GM18507 (cell line): ENCODE measurements around the gene USH2A.
A peak's percentile ranks its signal among the peaks of the same experiment; 100 is the strongest.

ENCODE experiments used
- DNase-seq: peaks from one replicate; pipeline ENCODE4 v3.0.0; 2011; ENCODE audit warnings: low read depth; ENCODE audit not compliant: insufficient read length; ENCODE audit errors: extremely low spot score
- FAIRE-seq: peaks from 2 replicates; lab custom pipeline; 2011; peaks lifted over from hg19 to GRCh38; lab: Jason Lieb, UNC

USH2A gene

DNA sequence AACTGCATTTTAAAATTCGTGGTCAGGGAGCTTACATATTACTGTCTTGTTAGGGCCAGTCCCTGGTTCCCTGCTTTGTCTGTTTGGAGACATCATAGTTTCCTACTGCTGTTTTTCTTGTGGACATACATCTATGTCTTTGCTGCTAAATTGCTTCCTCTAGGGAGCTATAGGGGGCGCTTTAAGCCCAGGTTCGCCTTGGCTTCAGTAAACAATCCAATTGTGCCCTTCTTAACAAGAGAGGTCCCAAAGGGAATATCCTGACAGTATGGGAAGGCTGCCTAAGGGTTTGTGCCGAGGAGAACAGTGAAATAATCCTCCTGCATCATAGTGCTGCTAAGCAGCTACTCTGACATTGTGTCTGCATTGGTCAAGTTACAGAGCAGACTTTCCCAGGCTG is 112.5 kb downstream of the USH2A start:
- FAIRE-seq (no peak), DNase-seq (no peak)

DNA sequence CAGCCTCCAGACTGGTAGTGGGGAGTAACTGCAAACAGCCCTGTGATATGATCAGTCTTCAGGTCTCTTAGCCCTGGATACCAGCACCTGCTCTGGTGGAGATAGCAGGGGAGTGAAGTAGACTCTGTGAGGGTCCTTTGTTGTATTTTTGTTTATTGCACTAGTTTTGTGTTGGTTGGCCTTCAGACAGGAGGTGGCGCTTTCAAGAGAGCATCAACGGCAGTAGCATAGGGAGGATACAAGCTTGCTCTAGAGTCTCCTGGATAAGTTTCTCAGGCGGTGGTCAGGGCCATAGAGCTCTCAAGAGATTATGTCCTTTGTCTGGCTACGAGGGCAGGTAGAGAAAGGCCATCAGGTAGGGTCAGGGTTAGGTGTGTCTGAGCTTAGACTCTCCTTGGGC is 116.4 kb downstream of the USH2A start:
- FAIRE-seq (no peak), DNase-seq (no peak)

DNA sequence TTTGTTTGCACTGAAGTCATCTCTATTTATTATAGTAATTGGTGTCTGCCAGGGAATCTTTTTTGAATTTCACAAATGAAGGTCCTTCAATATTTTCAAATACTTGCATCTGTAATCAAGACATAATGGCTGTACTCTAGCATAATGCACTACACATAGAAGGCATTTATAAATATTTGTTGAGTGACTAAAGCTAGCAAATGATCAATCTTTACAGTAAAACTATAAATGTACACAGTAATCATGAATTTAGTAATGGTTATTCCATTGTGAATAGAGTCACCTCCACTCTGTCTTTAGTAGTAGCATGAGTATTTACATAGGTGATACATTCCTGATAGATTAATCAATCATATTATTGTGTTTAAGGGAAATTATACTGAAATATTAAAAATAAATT is 119.6 kb downstream of the USH2A start:
- FAIRE-seq (no peak), DNase-seq (no peak)

DNA sequence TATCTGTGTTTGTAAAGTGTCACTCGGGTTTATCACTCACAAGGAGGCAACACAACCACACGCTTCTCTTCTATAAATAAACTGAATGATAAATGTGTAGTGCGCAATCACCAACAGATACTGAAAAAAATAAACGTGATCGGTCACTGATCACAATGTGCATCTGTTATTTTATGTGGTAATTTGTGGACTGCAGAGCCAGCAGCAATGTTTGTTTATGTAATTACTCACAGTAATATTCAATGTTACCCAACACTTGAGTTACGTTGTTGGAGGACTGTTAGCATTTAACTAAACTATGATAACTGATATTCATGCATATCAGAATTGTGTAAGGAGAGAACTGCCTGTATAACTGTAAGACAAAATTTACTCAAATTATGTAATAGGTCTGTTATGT is 129.6 kb downstream of the USH2A start:
- FAIRE-seq, result no peak
- no peak for DNase-seq

DNA sequence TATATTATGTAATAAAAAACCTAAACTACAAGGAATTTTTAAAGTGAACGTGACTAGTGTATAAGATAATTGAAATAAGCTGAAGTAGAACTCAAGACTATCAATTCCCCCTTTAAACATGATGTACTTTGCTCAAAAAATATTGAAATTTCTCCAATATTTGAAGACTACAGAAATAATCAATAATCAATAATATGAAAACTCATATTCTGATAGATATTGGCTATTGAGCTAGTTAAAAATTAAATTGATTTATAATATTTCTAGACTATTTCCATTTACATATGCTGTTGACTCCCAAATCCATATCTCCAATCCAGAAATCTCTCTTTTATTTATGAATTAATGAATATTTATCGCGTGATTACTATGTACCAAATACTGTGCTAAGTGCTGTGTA is 133.2 kb downstream of the USH2A start:
- FAIRE-seq (no peak), DNase-seq (no peak)

DNA sequence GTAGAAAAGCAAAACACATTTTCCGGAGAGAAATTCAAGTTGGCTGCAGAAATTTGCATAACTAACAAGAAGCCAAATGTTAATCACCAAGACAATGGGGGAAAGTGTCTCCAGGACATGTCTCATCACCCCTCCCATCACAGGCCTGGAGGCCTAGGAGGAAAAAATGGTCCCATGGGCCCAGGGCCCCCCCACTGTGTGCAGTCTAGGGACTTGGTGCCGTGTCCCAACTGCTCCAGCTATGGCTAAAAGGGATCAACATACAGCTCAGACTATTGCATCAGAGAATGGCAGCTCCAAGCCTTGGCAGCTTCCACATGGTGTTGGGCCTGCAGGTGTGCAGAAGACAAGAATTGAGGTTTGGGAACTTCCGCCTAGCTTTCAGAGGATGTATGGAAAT is 138.2 kb downstream of the USH2A start:
- FAIRE-seq (no peak), DNase-seq (no peak)

DNA sequence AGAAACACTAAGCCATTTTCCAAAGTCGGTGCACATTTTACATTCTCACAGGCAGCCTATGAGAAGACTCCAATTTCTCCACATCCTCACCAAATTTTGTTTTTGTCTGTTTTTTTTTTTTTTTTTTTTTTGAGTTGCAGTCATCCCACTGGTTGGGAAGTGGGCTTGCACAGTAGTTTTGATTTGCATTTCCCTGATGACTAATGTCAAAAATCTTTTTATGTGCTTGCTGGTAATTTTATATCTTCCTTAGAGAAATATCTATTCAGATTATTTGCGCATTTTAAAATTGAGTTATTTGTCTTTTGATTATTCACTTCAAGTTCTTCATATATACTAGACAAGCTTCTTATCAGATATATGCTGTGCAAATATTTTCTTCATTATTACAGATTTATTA is 141.5 kb downstream of the USH2A start:
- DNase-seq, result no peak
- no peak for FAIRE-seq

DNA sequence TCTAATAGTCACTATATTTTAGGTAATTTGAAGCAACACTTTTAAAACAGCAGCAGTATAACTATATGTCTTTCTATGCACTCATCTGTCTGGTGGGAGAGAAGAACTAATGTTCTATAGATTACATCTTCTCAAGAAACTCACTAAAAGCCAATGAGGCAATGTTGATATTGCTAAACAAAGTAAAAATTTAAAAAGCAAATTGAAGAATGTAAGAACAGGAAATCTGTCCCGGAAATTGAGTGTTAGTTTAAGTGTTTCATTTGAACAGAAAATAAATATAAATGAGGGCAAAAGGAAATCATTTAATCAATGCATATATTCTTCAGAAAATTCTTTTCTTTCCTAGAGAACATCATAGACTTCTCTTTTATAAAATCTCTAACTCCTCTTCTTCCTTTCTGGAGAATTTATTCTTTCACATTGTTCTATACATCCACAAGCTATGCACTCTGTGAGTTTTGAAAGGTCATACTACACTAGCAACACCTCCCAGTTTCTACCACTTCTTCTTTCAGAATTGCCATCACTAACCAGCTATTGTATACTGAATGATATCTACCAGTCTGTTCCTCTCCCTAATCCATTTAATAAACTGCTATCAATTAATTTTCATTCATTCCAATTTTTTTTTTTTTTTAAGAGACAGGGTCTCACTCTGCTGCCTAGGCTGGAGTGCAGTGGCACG is 153.0 kb downstream of the USH2A start:
- FAIRE-seq (no peak), DNase-seq (no peak)

DNA sequence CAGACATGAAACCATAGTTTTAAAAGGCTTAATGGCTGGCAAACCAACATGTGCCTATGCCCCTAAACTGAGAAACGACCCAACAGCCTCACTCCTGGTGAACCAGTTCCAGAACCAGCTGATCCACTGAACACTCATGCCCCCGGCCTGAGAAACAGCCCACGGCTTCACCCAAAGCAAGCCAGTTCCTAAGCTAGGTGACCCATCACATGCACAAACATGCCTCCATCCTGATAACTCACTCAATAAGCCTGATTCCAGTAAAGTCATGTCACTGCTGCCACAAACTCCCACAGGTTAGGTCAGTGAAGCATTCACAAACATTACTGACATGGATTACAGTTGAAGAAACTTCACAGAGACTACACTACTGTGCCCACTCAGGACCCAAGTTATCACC is 161.6 kb downstream of the USH2A start:
- DNase-seq (no peak), FAIRE-seq (no peak)

DNA sequence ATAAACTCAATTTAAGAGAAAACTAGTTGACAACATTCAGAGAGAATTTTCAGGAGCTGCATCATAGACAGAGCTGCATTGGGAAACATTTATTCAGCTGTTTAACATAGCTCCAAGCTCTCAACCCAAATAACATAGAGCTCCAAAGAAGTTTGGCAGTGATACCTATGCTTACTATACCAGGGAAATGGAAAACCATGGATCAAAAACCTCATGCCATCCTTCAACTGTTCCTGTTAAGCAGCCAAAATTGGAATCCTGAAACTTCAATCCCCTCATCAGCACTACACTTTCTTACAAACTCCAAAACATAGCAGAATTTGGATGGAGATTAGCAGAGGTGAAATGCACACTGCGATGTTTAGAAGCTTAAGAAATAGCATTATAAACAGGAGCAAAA is 164.4 kb downstream of the USH2A start:
- FAIRE-seq (no peak), DNase-seq (no peak)

DNA sequence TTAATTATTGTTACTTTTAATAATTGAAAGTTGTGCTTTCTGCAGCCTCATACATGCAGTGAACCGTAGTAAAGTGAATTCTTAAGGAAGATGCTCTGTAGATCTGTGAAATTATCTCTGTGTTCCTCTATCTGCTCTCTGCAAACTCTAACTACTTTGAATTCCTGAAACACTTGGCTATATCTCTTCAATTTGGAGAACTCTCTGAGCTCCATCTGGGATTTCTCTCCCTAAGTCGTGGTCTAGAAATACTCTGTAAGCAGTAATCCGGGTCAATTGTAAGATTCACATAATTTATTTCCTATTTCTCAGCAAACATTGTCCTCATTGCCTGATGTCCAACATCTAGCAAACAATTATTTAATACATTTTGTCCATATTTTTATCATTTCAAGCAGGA is 164.9 kb downstream of the USH2A start:
- no peak for FAIRE-seq

DNA sequence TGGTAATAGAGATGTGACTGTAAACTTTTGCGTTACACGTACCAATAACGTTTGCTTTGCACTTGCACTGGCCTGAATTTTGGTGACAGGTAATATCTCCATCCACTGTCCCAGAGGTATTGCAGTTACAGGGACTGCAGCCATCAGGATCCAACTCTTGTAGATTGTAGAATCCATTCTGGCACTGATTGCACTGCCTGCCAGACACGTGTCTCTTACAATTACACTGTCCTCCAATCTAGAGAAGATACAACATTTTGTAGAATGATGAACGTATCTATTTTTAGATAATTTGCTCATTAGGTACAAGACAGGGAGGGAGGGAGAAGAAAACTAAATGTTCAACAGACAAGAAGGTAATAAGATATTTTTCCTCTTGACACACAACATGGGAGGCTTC is 172.4 kb downstream of the USH2A start:
- no peak for DNase-seq
- FAIRE-seq, result no peak

More for the DNA sequence above, 164.9 kb downstream of the USH2A start:
- DNase-seq, result no peak

DNA sequence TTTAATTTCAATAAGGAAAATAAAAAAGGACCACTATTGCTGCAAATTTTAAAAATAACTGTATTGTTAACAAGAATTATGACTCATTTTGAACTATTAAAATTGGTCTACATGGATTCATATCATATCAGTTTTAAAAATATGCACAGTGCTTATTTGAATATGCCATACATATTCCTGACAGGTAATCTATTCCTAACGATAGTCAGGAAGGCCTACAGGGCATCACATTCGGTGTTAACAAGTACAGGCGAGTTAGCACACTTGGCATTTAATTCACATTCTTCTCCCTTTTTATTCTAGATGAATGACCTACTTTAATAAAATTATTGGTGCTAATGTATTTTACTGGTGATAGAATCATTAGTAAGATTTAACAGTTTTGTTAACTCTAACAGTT is 174.6 kb downstream of the USH2A start:
- FAIRE-seq (no peak), DNase-seq (no peak)

DNA sequence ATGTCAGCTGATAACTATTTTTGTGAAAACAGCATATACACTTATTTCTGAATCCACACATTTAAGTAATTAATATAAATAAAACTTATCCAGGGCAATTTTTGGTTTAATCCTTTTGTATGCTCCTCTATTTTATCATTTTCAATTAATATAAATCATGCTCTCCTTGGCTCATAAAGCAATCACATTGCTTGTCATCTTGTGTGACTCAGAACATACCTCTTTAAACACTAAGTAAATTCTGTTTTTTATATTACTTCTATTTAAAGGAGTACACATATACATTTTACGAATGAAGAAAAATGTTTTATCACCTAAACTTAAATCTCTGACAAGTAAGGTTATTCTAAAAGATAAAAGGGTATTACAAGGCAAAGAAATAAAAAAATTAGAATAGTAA is 175.3 kb downstream of the USH2A start:
- FAIRE-seq (no peak), DNase-seq (no peak)

DNA sequence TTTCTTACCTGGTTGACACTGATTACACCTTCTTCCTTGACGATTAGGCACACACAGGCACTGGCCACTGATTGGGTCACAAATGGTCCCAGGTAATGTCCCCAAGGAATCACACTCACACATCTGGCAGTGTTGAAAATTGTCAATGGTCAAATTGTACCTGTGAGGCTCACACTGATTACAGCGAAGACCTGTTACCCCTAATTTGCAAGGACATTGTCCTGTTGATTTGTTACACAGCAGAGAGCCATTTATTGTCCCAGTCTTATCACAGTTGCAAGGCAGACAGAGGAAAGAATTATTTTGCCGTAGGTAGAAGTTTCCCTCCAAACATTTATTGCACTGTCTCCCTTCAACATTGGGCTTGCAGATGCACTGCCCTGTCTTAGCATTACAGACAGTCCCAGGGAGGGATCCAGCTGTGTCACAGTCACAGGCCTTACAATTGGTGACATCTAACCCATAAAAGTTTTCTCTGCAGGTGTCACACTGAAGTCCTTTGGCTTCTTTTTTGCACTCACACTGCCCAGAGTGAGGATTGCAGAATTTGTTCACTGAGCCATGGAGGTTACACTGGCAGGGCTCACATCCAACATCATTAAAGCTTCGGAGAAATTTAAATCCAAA is 176.6 kb downstream of the USH2A start:
- no peak for DNase-seq
- no peak for FAIRE-seq

DNA sequence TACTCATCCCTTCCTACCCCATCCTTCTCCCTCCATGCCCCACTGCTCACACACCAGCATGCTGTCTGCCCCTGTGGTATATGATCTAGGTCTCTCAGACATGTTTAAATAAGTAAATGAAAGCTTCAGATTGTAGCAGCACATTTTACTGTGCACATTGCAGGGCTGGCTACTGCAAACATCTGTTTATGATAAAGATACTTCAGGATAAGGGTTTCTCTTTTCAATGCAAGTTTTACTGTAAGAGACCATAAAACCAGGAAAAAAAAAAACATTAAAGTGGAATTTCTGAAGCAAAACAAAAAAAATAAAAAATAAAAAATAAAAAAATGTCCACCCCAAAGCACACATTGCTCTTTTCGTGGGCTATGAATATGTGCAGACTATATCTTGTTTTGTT is 184.4 kb downstream of the USH2A start:
- DNase-seq (no peak), FAIRE-seq (no peak)

DNA sequence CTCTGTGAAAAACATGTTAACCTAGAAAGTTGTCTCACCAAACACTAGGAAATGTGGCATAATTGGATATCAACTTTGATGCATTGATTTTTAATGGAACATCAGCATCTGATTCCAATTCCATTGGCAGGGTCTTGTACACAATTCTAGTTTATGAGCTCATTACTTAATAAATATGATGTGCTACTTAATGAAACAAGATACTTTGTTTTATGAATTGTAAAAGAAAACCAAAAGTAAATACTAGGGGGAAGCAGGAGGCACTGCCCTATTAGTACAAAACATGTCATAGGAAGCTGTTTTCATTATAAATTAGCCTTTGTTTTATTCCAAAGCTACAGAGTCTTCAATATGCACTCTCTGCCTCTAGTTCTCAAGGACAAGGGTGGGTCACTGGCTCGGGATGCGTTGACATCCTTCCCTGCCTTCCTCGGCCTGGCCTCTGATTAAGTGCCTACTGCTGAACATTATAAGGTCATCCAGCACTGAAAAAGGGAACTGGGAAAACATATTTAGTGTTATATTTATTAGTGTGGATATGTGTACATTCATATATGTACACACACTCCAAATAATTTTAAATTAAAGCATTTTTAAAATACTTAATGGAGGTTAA is 185.2 kb downstream of the USH2A start:
- FAIRE-seq (no peak), DNase-seq (no peak)

DNA sequence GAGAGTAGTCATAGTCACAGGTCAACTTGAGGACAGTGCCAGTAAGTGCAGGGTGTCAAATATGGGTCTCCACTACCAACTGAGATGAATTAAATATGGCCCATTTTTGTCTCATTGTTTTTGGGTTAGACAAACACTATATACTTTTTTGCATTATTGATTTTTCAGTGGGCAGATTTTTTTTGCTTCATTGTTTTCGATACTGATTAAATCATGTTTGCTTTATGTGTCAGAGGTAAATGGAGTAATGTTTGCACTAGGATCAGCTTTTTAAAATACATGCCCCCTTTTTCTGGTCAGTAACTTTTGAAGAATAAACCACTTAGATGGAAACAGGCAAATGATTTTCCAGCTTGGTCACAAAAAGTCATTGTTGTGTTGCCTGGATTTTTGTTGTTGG is 199.0 kb downstream of the USH2A start:
- DNase-seq (no peak), FAIRE-seq (no peak)

DNA sequence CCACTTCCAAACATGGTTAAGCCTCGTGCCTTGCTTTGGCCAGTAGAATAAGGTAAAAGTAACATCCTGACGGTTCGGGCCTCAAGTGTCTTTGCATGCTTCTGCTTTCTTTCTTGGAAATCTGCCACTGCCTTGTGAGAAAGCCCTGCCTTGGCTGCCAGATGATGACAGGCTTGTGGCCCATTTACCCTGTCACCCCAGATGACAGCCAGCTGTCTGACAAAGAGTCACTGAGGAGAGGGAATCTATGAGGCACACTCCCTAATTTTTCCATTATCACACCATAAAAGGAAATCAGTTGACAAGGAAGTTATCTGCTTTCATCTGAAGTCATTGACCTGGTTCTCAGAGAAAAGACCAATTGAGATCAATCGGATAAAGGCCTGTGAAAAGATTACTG is 199.8 kb downstream of the USH2A start:
- DNase-seq (no peak), FAIRE-seq (no peak)

DNA sequence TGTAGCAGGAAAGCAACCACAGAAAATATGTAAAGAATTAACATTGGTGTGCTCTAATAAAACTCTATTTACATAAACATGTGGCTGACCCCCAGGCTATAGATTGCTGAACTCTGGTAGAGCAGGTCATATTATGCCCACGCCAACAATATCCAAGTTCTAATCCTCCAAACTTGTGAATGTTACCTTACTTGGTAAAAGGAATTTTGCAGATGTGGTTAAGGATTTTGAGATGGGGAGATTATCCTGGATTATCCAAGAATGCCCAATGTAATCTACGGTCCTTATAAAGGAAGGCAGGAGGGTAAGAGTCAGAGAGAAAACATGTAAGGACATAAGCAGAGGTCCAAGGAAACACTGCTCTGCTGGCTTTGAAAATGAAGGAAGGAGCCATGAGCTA is 201.0 kb downstream of the USH2A start:
- no peak for FAIRE-seq
- no peak for DNase-seq

DNA sequence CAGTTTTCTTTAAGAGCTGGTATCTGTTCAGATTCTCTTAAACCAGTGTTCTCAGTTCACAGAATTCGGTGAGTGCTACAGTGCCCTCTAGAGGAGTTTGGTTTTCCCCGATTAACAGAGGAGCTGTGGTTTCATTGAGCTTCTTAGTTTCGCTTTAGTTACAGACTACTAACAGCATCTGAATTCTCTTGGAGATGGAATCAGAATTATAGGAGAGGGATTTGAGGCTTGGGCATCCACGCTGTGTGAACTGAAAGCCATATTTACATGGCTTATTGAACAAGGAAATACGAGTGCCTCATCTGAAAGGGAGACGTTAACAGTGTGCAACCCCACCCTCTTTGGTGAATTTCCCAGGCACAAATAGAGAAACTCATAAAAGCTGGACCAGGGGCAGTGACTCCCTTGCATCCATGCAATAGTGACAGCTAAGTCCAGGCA is 202.0 kb downstream of the USH2A start:
- FAIRE-seq, result peak; percentile 86

More for the DNA sequence above, 202.0 kb downstream of the USH2A start:
- DNase-seq, result no peak
